Measurements from ENCODE around the gene ACTL6B.
"Not testable (repeated sequence)": the region's sequence is repeated elsewhere in the genome, so short reads cannot be mapped to it uniquely, and the experiment has no call there.

ACTL6B gene

GRCh38 chr7:100673942-100674410, 17.7 kb upstream of the ACTL6B start:
- no peak for DNase-seq (ENCODE audit: low read depth)
- H3K4me3 ChIP-seq (ENCODE audit: low read depth, low read length): peak overlapping the region; percentile 97

GRCh38 chr7:100673302-100673941, 17.2 kb upstream of the ACTL6B start, which contains the start of gene GNB2:
GNB2 (plus strand) TSS chr7:100673740; CDS start chr7:100676266, 2,526 bp downstream.
- peak; percentile 98 for DNase-seq (ENCODE audit: low read depth)

GRCh38 chr7:100671353-100672327, 15.4 kb upstream of the ACTL6B start:
- no peak overlapping the region for H3K4me3 ChIP-seq (ENCODE audit: low read depth, low read length)
- no peak for DNase-seq (ENCODE audit: low read depth)

More at GRCh38 chr7:100673302-100673941, 17.2 kb upstream of the ACTL6B start, which contains the start of gene GNB2:
- peak within 1 kb of the TSS; percentile 97 for H3K4me3 ChIP-seq (ENCODE audit: low read depth, low read length)

GRCh38 chr7:100670074-100670473, 13.8 kb upstream of the ACTL6B start:
- no peak for DNase-seq (ENCODE audit: low read depth)

GRCh38 chr7:100669106-100669505, 12.9 kb upstream of the ACTL6B start:
- DNase-seq (ENCODE audit: low read depth); H3K4me3 ChIP-seq (ENCODE audit: low read depth, low read length): not testable (repeated sequence)

More at GRCh38 chr7:100670074-100670473, 13.8 kb upstream of the ACTL6B start:
- H3K4me3 ChIP-seq (ENCODE audit: low read depth, low read length): no peak overlapping the region

- H3K4me3 ChIP-seq (ENCODE audit: low read depth, low read length): no peak overlapping the region
- no peak for DNase-seq (ENCODE audit: low read depth)
Measured at GRCh38 chr7:100668069-100668449, 11.8 kb upstream of the ACTL6B start.

- no peak for DNase-seq (ENCODE audit: low read depth)
- no peak overlapping the region for H3K4me3 ChIP-seq (ENCODE audit: low read depth, low read length)
Measured at GRCh38 chr7:100667331-100668068, 11.3 kb upstream of the ACTL6B start.

- DNase-seq (ENCODE audit: low read depth): no peak
- H3K4me3 ChIP-seq (ENCODE audit: low read depth, low read length): no peak overlapping the region
Measured at GRCh38 chr7:100665168-100665726, 9.0 kb upstream of the ACTL6B start.

- not testable (repeated sequence) for H3K4me3 ChIP-seq (ENCODE audit: low read depth, low read length); DNase-seq (ENCODE audit: low read depth)
Measured at GRCh38 chr7:100662194-100662776, 6.0 kb upstream of the ACTL6B start.

- DNase-seq (ENCODE audit: low read depth): no peak
Measured at GRCh38 chr7:100654908-100655831, 1.1 kb downstream of the ACTL6B start.

GRCh38 chr7:100649826-100650565, 6.3 kb downstream of the ACTL6B start:
- no peak overlapping the region for H3K4me3 ChIP-seq (ENCODE audit: low read depth, low read length)
- no peak for DNase-seq (ENCODE audit: low read depth)

More at GRCh38 chr7:100654908-100655831, 1.1 kb downstream of the ACTL6B start:
- H3K4me3 ChIP-seq (ENCODE audit: low read depth, low read length): no peak overlapping the region

- H3K4me3 ChIP-seq (ENCODE audit: low read depth, low read length): no peak overlapping the region
- DNase-seq (ENCODE audit: low read depth): no peak
Measured at GRCh38 chr7:100642534-100642907, 13.7 kb downstream of the ACTL6B start.

- H3K4me3 ChIP-seq (ENCODE audit: low read depth, low read length): no peak overlapping the region
- DNase-seq (ENCODE audit: low read depth): no peak
Measured at GRCh38 chr7:100641860-100642533, 14.3 kb downstream of the ACTL6B start.

- no peak for DNase-seq (ENCODE audit: low read depth)
- H3K4me3 ChIP-seq (ENCODE audit: low read depth, low read length): no peak within 1 kb of the TSS
Measured at GRCh38 chr7:100641463-100641859, 14.8 kb downstream of the ACTL6B start, which contains the start of gene TFR2. TFR2 (minus strand) TSS chr7:100641552; CDS start chr7:100641509, 43 bp downstream.

- no peak overlapping the region for H3K4me3 ChIP-seq (ENCODE audit: low read depth, low read length)
- DNase-seq (ENCODE audit: low read depth): no peak
Measured at GRCh38 chr7:100640517-100641440, 15.5 kb downstream of the ACTL6B start.
